Measurements from ENCODE around the gene ATP11A. TPM values are rescaled to one million over a fixed set of nuclear protein-coding genes. Genes with fewer than 3 reads are reported as not detected.

Gene ATP11A
- total and polyA plus RNA-seq, 10 of the 15 experiments (the other 5 are each of a cell fraction or from before 2014, with no cell fraction given): 1.4 to 69.6 (median 14.4) TPM

- no peak for TF ChIP-seq CHD2 (IDR thresholded peaks at IDR 0.05; ENCODE audit: borderline replicate concordance, low read depth, low read length)
- no peak for TF ChIP-seq JUNB (IDR thresholded peaks at IDR 0.05)
- no peak for TF ChIP-seq SREBF2 (IDR thresholded peaks at IDR 0.05; ENCODE audit: low read length)
- TF ChIP-seq TBL1XR1 (IDR thresholded peaks at IDR 0.05; ENCODE audit: low read depth, low read length): no peak
These were observed 129.3 kb downstream of the ATP11A start (continued) for GRCh38 chr13:112819111-112819510.

- Histone ChIP-seq H3K4me1 (ENCODE audit: control insufficient read depth, insufficient read depth, low read length) (no peaks in the 10 kb centered on the region), H4K20me1 (ENCODE audit: control insufficient read depth, insufficient read depth) (no peaks in the 10 kb centered on the region), H3K79me2 (ENCODE audit: control insufficient read depth, insufficient read depth, low read length) (no peaks in the 10 kb centered on the region), H3K27ac (ENCODE audit: control insufficient read depth, insufficient read depth) (no peak overlapping the region), H3K4me3 (no peak overlapping the region), H2AFZ (ENCODE audit: control insufficient read depth, low read depth, low read length) (no peak overlapping the region), H3K4me2 (ENCODE audit: control insufficient read depth, insufficient read depth) (no peak overlapping the region), H3K9me3 (replicated peaks; ENCODE audit: control insufficient read depth, insufficient read depth, low read length) (no peaks in the 10 kb centered on the region), H3K27me3 (replicated peaks in 1 of 2; ENCODE audit: control insufficient read depth in 2 of 2, insufficient read depth in 2 of 2, low read length in 1 of 2) (no peaks in the 10 kb centered on the region), H3K36me3 (ENCODE audit: control insufficient read depth in 2 of 2, insufficient read depth in 2 of 2, low read length in 1 of 2) (peaks cover 11 to 30% of the 10 kb centered on the region in 2 experiments; a peak in 3 of 4 replicates), H3K9ac (ENCODE audit: control insufficient read depth, insufficient read depth, low read length) (no peak overlapping the region)
- no peak for ATAC-seq
- in situ Hi-C loops (cut with MboI): no loop called here
- SMC1A ChIA-PET (ENCODE audit: uncharacterized antibody, unreplicated experiment): interaction anchor here (0.9 kb wide), 1 partner anchor 10 kb away, joined by 3 read pairs; no protein-coding TSS in a partner anchor
- RAD21 ChIA-PET (ENCODE audit: unreplicated experiment): no interaction called here
- no peak for DNase-seq (ENCODE audit: low read depth, low spot score)
- POLR2A ChIA-PET: no interaction called here
- BruUV-seq (replicated peaks): no TSS peak
- FAIRE-seq: no peak
- 98% methylated on average over 27 of the region's 29 CpGs for WGBS (ENCODE audit: insufficient coverage, insufficient replicate concordance, low lambda C conversion rate, missing lambda C conversion rate)
- intact Hi-C loops (cut with micrococcal nuclease; ENCODE audit: unreplicated experiment): no loop called here
- CTCF ChIA-PET: no interaction called here
- TF ChIP-seq MTA3 (IDR thresholded peaks at IDR 0.05; ENCODE audit: borderline replicate concordance, low read length) (no peak), SMAD1 (IDR thresholded peaks at IDR 0.05; ENCODE audit: low read depth, partially characterized antibody) (no peak), NFYA (IDR thresholded peaks at IDR 0.05; ENCODE audit: borderline replicate concordance, low read depth, low read length) (no peak), EP300 (IDR thresholded peaks at IDR 0.05; ENCODE audit: borderline replicate concordance in 1 of 2, control insufficient read depth in 1 of 2, low read depth in 2 of 2, low read length in 2 of 2) (no peak), SMARCA5 (IDR thresholded peaks at IDR 0.05) (no peak), MYC (IDR thresholded peaks at IDR 0.05; ENCODE audit: insufficient read depth, insufficient read length, insufficient replicate concordance, low read length, severe bottlenecking) (no peak), CBX3 (IDR thresholded peaks at IDR 0.05; ENCODE audit: borderline replicate concordance, low read depth) (no peak), TCF7 (IDR thresholded peaks at IDR 0.05; ENCODE audit: borderline replicate concordance) (no peak), E2F8 (IDR thresholded peaks at IDR 0.05; ENCODE audit: low read depth, partially characterized antibody) (no peak), MTA2 (IDR thresholded peaks at IDR 0.05; ENCODE audit: low read depth) (no peak), PML (IDR thresholded peaks at IDR 0.05; ENCODE audit: low read length) (no peak), CBFB (IDR thresholded peaks at IDR 0.05; ENCODE audit: low read depth) (no peak)
- TF ChIP-seq, protein P1, sequence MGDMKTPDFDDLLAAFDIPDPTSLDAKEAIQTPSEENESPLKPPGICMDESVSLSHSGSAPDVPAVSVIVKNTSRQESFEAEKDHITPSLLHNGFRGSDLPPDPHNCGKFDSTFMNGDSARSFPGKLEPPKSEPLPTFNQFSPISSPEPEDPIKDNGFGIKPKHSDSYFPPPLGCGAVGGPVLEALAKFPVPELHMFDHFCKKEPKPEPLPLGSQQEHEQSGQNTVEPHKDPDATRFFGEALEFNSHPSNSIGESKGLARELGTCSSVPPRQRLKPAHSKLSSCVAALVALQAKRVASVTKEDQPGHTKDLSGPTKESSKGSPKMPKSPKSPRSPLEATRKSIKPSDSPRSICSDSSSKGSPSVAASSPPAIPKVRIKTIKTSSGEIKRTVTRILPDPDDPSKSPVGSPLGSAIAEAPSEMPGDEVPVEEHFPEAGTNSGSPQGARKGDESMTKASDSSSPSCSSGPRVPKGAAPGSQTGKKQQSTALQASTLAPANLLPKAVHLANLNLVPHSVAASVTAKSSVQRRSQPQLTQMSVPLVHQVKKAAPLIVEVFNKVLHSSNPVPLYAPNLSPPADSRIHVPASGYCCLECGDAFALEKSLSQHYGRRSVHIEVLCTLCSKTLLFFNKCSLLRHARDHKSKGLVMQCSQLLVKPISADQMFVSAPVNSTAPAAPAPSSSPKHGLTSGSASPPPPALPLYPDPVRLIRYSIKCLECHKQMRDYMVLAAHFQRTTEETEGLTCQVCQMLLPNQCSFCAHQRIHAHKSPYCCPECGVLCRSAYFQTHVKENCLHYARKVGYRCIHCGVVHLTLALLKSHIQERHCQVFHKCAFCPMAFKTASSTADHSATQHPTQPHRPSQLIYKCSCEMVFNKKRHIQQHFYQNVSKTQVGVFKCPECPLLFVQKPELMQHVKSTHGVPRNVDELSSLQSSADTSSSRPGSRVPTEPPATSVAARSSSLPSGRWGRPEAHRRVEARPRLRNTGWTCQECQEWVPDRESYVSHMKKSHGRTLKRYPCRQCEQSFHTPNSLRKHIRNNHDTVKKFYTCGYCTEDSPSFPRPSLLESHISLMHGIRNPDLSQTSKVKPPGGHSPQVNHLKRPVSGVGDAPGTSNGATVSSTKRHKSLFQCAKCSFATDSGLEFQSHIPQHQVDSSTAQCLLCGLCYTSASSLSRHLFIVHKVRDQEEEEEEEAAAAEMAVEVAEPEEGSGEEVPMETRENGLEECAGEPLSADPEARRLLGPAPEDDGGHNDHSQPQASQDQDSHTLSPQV (IDR thresholded peaks at IDR 0.05): no peak
- TF ChIP-seq, protein P2, sequence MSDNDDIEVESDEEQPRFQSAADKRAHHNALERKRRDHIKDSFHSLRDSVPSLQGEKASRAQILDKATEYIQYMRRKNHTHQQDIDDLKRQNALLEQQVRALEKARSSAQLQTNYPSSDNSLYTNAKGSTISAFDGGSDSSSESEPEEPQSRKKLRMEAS (IDR thresholded peaks at IDR 0.05; ENCODE audit: low read depth, low read length): no peak
These were observed 130.0 kb downstream of the ATP11A start for GRCh38 chr13:112819816-112820215.

Data from GM12878 (cell line).